Spinal cord (tissue), 10 donors: ENCODE measurements around the gene MATCAP1. TPM values are rescaled to one million over a fixed set of nuclear protein-coding genes. Genes with fewer than 3 reads are reported as not detected.
A peak's percentile ranks its signal among the peaks of the same experiment; 100 is the strongest.

Source experiments
- DNase-seq, 6 donors: peaks; one replicate each; pipeline versions ENCODE4 v3.0.0 to v3.0.0-alpha.2; 2013 to 2015; ENCODE audit warnings: low spot score in 6 of 6, low read depth in 4 of 6
- H3K27ac ChIP-seq: one replicate; pipeline ENCODE4 v1.5.1; 2013; ENCODE audit warnings: low read depth, low read length, control low read depth
- H3K27me3 ChIP-seq: one replicate; pipeline ENCODE4 v1.6.1; 2013; ENCODE audit warnings: low read length; ENCODE audit not compliant: control insufficient read depth, insufficient read depth
- H3K36me3 ChIP-seq: one replicate; pipeline ENCODE4 v1.6.1; 2013; ENCODE audit warnings: low read length; ENCODE audit not compliant: control insufficient read depth, insufficient read depth
- H3K4me1 ChIP-seq: one replicate; pipeline ENCODE4 v1.6.1; 2013; ENCODE audit warnings: low read length; ENCODE audit not compliant: control insufficient read depth, insufficient read depth
- H3K4me3 ChIP-seq: one replicate; pipeline ENCODE4 v1.5.1; 2013; ENCODE audit warnings: low read depth, low read length, control low read depth
- H3K9me3 ChIP-seq: one replicate; pipeline ENCODE4 v1.6.1; 2013; ENCODE audit warnings: low read length; ENCODE audit not compliant: control insufficient read depth, insufficient read depth
- WGBS: methylation state at CpG from one replicate; pipeline ENCODE4 v1.1.5; 2013; ENCODE audit warnings: missing lambda C conversion rate; ENCODE audit not compliant: insufficient coverage; 5-methylcytosine and 5-hydroxymethylcytosine counted together
- polyA plus RNA-seq, 2 donors: library from polyadenylated mRNA; unstranded; fragments of 120-200 nt; gene quantifications; one replicate each; pipeline ENCODE4 v1.2.1, GENCODE V29; 2013; ENCODE audit not compliant: insufficient read length in 2 of 2
- total RNA-seq, 2 donors: library from RNA; depleted of rRNA in 1 of 2; stranded (reverse); fragments of 120-200 nt in 1 of 2; fragments of >200 nt in 1 of 2; gene quantifications; one replicate each; pipeline versions ENCODE4 v1.2.3 to v1.2.4, GENCODE V29; 2013 to 2014
- donor health status: healthy.

The MATCAP1 gene
- total and polyA plus RNA-seq, 4 donors, result 22.2 to 157 (median 80.6) TPM

DNA sequence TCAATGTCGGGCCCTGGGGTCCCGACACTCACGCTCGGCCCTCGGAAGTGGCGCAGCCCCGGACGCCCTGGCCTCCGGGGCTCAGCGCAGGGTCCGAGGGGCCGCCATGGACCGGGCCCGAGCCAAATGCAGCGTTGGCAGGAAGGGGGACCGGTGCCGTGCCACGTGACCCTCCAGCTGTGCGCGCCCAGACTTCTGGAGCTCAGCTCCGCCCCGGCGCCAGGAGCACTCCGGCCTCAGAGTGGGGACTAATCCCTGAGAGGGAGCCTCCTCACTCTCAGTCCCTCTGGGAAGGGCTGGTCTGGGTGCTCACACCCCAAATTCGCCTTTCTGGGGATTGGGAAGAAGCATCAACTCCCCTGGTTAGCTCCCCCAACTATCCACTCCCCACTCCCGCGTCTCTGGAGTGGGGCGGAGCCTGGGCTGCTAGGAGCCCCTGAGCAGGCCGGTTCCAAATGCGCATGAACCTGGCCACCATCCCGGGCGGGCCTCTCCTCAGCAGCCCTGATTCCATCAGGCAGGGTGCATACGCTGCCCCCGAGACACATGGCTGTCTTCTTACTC, 32.8 kb downstream of the MATCAP1 start, which contains the start of gene B3GNT9:
Gene B3GNT9 (minus strand): TSS at position 166 of the 564 bp plus-strand sequence. CDS start 513 bp downstream, outside the sequence.
- peaks cover 45% of the 10 kb centered on the region for H3K4me1 ChIP-seq
- H3K27ac ChIP-seq, result peak within 1 kb of the TSS; percentile 65
- DNase-seq, result peak in 2 of 6 donors; percentile 13 to 85
- peaks cover 71% of the 10 kb centered on the region for H3K27me3 ChIP-seq
- 3% methylated on average over 34 of the region's 34 CpGs for WGBS
- peak within 1 kb of the TSS; percentile 36 for H3K4me3 ChIP-seq
- peaks cover 35% of the 10 kb centered on the region for H3K36me3 ChIP-seq
- no peaks in the 10 kb centered on the region for H3K9me3 ChIP-seq

DNA sequence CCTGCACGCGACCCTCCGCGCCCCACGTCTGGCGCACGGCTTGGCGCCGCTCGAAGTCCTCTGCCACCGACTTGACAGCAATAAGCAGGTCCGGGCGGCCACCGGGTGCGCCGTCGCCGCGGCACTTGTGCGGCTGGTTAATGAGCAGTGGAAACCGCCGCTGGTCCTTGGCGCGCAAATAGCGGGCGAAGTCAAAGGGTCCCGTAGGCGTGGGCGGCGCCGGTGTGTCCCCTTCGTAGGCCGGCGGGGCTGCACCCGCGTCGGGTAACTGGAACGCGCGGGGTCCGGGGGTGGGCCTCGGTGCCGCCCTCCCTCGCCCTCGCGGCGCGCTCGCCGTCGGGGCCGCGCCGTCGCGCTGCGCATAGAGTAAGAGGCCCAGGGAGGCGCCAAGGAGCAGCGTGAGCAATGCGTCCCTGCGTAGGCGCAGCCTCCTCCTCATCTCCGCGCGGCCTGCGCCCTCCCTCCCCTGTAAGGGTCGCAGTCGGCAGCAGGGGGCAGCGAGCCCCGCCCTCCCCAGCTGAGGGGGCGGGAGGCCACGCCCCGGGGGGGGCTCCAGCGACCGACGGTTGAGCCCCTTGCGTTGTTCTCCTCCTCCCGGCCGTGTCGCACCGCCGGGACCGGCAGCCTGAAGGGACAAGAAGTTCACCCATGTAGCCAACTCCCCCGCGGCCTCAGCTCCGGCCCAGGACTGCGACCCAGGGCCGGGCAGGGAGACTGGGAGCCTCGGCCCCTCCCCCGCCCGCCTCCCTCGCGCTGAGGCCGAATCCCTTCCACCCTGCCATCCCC, 33.5 kb downstream of the MATCAP1 start:
- Histone ChIP-seq H3K4me1 (peaks cover 39% of the 10 kb centered on the region), H3K27ac (peak overlapping the region; percentile 65), H3K27me3 (peaks cover 65% of the 10 kb centered on the region), H3K9me3 (no peaks in the 10 kb centered on the region), H3K36me3 (peaks cover 42% of the 10 kb centered on the region), H3K4me3 (peak overlapping the region; percentile 36)
- WGBS, result 1% methylated on average over 94 of the region's 94 CpGs
- DNase-seq, result peak in 1 of 6 donors; percentile 68

- DNase-seq, result no peak
- 32% methylated on average over 77 of the region's 77 CpGs for WGBS
- Histone ChIP-seq H3K9me3 (no peaks in the 10 kb centered on the region), H3K36me3 (peaks cover 50% of the 10 kb centered on the region), H3K27ac (no peak overlapping the region), H3K4me3 (no peak overlapping the region), H3K4me1 (peaks cover 32% of the 10 kb centered on the region), H3K27me3 (peaks cover 58% of the 10 kb centered on the region)
Observed at GRCh38 chr16:67149276-67150046, 34.3 kb downstream of the MATCAP1 start.

- H3K4me3 ChIP-seq, result no peak overlapping the region
- peaks cover 30% of the 10 kb centered on the region for H3K4me1 ChIP-seq
- peaks cover 51% of the 10 kb centered on the region for H3K27me3 ChIP-seq
- no peak for DNase-seq
- H3K9me3 ChIP-seq, result no peaks in the 10 kb centered on the region
- H3K36me3 ChIP-seq, result peaks cover 57% of the 10 kb centered on the region
- H3K27ac ChIP-seq, result no peak overlapping the region
- 92% methylated on average over 10 of the region's 11 CpGs for WGBS
Observed at GRCh38 chr16:67148656-67149275, 35.0 kb downstream of the MATCAP1 start.

- 96% methylated on average over 2 of the region's 2 CpGs for WGBS
- Histone ChIP-seq H3K27ac (no peak overlapping the region), H3K9me3 (no peaks in the 10 kb centered on the region), H3K27me3 (peaks cover 48% of the 10 kb centered on the region), H3K4me3 (no peak overlapping the region), H3K4me1 (peaks cover 30% of the 10 kb centered on the region), H3K36me3 (peaks cover 62% of the 10 kb centered on the region)
- DNase-seq, result no peak
Observed at GRCh38 chr16:67148221-67148620, 35.5 kb downstream of the MATCAP1 start.

DNA sequence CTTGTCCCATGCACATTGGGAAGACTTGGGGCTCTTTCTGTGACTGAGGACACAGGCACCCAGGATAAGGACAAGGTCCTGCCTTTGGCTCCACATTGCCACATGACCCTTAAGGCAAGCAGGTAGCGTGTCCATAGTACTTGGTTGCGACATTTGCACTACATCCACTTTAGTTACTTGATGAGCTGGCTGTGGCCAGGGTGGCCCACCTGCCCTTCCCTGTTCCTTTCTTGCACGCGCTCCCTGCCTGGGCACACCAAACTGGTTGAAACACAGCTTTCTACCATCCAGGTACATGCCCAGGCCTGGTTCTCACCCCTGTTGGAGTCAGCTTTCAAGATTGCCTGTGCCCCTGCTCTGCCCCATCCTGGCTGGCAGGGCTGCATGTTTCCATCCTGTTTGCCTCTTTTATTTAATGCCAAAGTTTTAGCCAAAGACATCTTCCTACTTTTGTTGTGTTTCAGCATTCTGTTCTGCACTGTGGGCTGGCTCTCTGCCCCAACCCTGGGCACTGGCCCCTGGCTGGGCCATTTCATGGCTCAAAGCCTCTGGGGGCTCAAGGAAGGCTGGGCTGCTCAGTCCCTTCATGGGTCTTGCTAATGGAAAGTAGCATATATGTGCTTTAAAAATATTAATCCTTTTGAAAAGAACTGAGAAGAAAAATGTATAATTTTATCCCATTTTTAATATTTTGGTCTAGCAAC, 36.2 kb downstream of the MATCAP1 start:
- H3K27me3 ChIP-seq, result peaks cover 44% of the 10 kb centered on the region
- peaks cover 69% of the 10 kb centered on the region for H3K36me3 ChIP-seq
- H3K4me3 ChIP-seq, result no peak overlapping the region
- H3K27ac ChIP-seq, result no peak overlapping the region
- 100% methylated on average over 4 of the region's 4 CpGs for WGBS
- DNase-seq, result peak in 1 of 6 donors; percentile 44
- H3K9me3 ChIP-seq, result no peaks in the 10 kb centered on the region
- H3K4me1 ChIP-seq, result peaks cover 30% of the 10 kb centered on the region

DNA sequence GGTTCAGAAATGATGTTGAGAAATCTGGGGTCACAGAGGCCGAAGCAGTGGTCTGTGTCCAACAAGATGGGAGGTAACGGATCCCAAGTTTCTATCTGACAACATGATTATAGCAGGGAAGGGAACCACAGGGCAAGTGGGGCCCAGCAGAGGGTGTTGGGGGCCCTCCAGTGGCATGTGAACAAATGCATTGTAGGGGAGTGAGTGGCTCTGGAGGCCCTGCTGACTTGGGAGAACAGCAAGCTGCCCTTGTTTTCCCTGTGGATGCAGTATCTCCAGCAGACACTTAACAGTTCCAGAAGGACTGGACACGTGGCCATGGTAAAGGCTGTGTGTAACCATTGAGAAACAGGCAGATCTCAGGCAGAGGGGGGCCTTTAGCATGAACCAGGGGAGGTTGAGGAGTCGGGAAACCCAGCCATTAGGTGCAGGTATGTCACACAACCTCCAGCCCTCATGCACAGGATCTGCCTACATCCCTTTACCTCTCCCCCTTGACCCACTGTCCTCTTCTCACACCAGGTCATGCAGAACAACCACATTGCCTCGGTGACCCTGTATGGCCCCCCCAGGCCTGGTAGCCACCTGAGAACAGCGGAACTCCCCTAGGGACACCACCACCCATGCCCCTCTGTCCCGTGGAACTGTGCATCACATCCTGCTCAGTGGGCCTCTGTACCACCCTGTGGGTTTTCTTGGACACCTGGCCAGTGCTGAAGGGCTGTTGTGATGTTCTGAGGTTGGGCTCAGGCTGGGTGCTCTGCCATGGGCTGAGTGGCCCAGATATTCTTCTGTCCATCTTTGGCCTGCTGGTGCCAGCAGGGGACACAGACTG, 37.0 kb downstream of the MATCAP1 start:
- no peak for DNase-seq
- Histone ChIP-seq H3K4me3 (no peak overlapping the region), H3K36me3 (peaks cover 77% of the 10 kb centered on the region), H3K4me1 (peaks cover 30% of the 10 kb centered on the region), H3K9me3 (no peaks in the 10 kb centered on the region), H3K27me3 (peaks cover 41% of the 10 kb centered on the region), H3K27ac (no peak overlapping the region)
- 94% methylated on average over 5 of the region's 7 CpGs for WGBS

GRCh38 chr16:67145746-67146145, 38.0 kb downstream of the MATCAP1 start:
- Histone ChIP-seq H3K27ac (no peak overlapping the region), H3K36me3 (peaks cover 86% of the 10 kb centered on the region), H3K4me1 (peaks cover 20% of the 10 kb centered on the region), H3K4me3 (no peak overlapping the region), H3K9me3 (no peaks in the 10 kb centered on the region), H3K27me3 (peaks cover 33% of the 10 kb centered on the region)
- 100% methylated on average over 1 of the region's 2 CpGs for WGBS
- DNase-seq, result no peak
